Neural progenitor cell (in vitro differentiated cells): ENCODE measurements around the gene HBQ1. TPM values are rescaled to one million over a fixed set of nuclear protein-coding genes. Genes with fewer than 3 reads are reported as not detected.

Experiments
- DNase-seq: peaks from one replicate; pipeline ENCODE4 v3.0.0-alpha.2; 2016; ENCODE audit warnings: low spot score
- H2AFZ ChIP-seq: fragments of 200-600 bp; sonication (generic); replicated peaks from 2 replicates; pipeline ENCODE4 v1.6.1; 2016; ENCODE audit warnings: antibody characterized with exemption
- H3F3A ChIP-seq: fragments of 200-600 bp; sonication (generic); 2 replicates; pipeline ENCODE4 v1.6.1; 2016; ENCODE audit warnings: antibody characterized with exemption, low read depth
- H3K27ac ChIP-seq: fragments of 200-600 bp; sonication (generic); 2 replicates; pipeline ENCODE4 v1.5.1; 2016; ENCODE audit warnings: mild to moderate bottlenecking
- H3K27me3 ChIP-seq: fragments of 200-600 bp; sonication (generic); 2 replicates; pipeline ENCODE4 v1.6.1; 2016; ENCODE audit warnings: mild to moderate bottlenecking, moderate library complexity
- H3K36me3 ChIP-seq: fragments of 200-600 bp; sonication (generic); 2 replicates; pipeline ENCODE4 v1.5.1; 2016
- H3K4me1 ChIP-seq: fragments of 200-600 bp; sonication (generic); 2 replicates; pipeline ENCODE4 v1.6.1; 2016; ENCODE audit warnings: mixed run types
- H3K4me2 ChIP-seq: fragments of 200-600 bp; sonication (generic); 2 replicates; pipeline ENCODE4 v1.6.1; 2016
- H3K4me3 ChIP-seq: fragments of 200-600 bp; sonication (generic); 2 replicates; pipeline ENCODE4 v1.5.1; 2016
- H3K79me2 ChIP-seq: fragments of 200-600 bp; sonication (generic); 2 replicates; pipeline ENCODE4 v1.6.1; 2016; ENCODE audit warnings: low read depth
- H3K9ac ChIP-seq: fragments of 200-600 bp; sonication (generic); 2 replicates; pipeline ENCODE4 v1.6.1; 2016
- H3K9me3 ChIP-seq: fragments of 200-600 bp; sonication (generic); 2 replicates; pipeline ENCODE4 v1.5.1; 2016; ENCODE audit warnings: low read depth
- H4K20me1 ChIP-seq: fragments of 200-600 bp; sonication (generic); 2 replicates; pipeline ENCODE4 v1.6.1; 2016; ENCODE audit warnings: low read depth
- H3K27ac Mint-ChIP-seq: 3 replicates; pipeline ENCODE4 v1.8.0; 2021; ENCODE audit warnings: mixed read lengths
- H3K27me3 Mint-ChIP-seq: 2 replicates; pipeline ENCODE4 v1.8.0; 2022; ENCODE audit warnings: low read depth, mild to moderate bottlenecking, inconsistent platforms, moderate library complexity, mixed read lengths; ENCODE audit not compliant: insufficient read depth
- H3K36me3 Mint-ChIP-seq: 3 replicates; pipeline ENCODE4 v1.8.0; 2021; ENCODE audit warnings: mixed read lengths
- H3K4me1 Mint-ChIP-seq: 3 replicates; pipeline ENCODE4 v1.8.0; 2021; ENCODE audit warnings: mixed read lengths
- H3K4me3 Mint-ChIP-seq: 3 replicates; pipeline ENCODE4 v1.8.0; 2021; ENCODE audit warnings: mild to moderate bottlenecking, moderate library complexity, mixed read lengths
- H3K9me3 Mint-ChIP-seq: 3 replicates; pipeline ENCODE4 v1.8.0; 2020; ENCODE audit warnings: mixed read lengths
- CTCF ChIP-seq: fragments of 200-600 bp; sonication (generic); IDR thresholded peaks from 2 replicates; pipeline ENCODE4 v1.5.1; 2017; ENCODE audit warnings: antibody characterized with exemption, mild to moderate bottlenecking
- EZH2 ChIP-seq: fragments of 200-600 bp; sonication (generic); IDR thresholded peaks from 2 replicates; pipeline ENCODE4 v1.6.1; 2017; ENCODE audit warnings: antibody characterized with exemption, mild to moderate bottlenecking, moderate library complexity
- EZH2phosphoT487 ChIP-seq: fragments of 200-600 bp; sonication (generic); IDR thresholded peaks from 2 replicates; pipeline ENCODE4 v1.6.1; 2017; ENCODE audit warnings: antibody characterized with exemption
- total RNA-seq: library from RNA; depleted of rRNA; stranded (reverse); fragments of >200 nt; gene quantifications from 2 replicates; pipeline ENCODE4 v1.2.3, GENCODE V29; 2015; ENCODE audit warnings: low replicate concordance

The HBQ1 gene
- total RNA-seq, 1 donor from 2014 or later = not detected

- Histone ChIP-seq H3K4me3 (no peak overlapping the region), H3K4me1 (peaks cover 3% of the 10 kb centered on the region), H3K27ac (no peak overlapping the region), H3K36me3 (no peaks in the 10 kb centered on the region), H3K9me3 (no peaks in the 10 kb centered on the region), H3F3A (peaks cover 10% of the 10 kb centered on the region), H3K79me2 (peaks cover 34% of the 10 kb centered on the region), H3K9ac (no peak overlapping the region), H3K27me3 (no peaks in the 10 kb centered on the region), H4K20me1 (peaks cover 4% of the 10 kb centered on the region), H3K4me2 (no peak overlapping the region), H2AFZ (no peak overlapping the region)
- TF ChIP-seq CTCF (no peak), EZH2 (no peak), EZH2phosphoT487 (no peak)
- H3K27ac Mint-ChIP-seq = no peak overlapping the region
- no peaks in the 10 kb centered on the region for H3K4me1 Mint-ChIP-seq
- no peak for DNase-seq
- H3K4me3 Mint-ChIP-seq = no peak overlapping the region
- H3K9me3 Mint-ChIP-seq = no peaks in the 10 kb centered on the region
- peaks cover 7% of the 10 kb centered on the region for H3K36me3 Mint-ChIP-seq
- peaks cover 2% of the 10 kb centered on the region for H3K27me3 Mint-ChIP-seq
These were observed 46.5 kb upstream of the HBQ1 start for GRCh38 chr16:133716-134115.

- H3K9ac ChIP-seq = peak overlapping the region; percentile 17
- H3K9me3 ChIP-seq = no peaks in the 10 kb centered on the region
- Mint-ChIP-seq H3K27me3 (peaks cover 6% of the 10 kb centered on the region), H3K4me3 (peak overlapping the region; percentile 89), H3K4me1 (no peaks in the 10 kb centered on the region), H3K36me3 (peaks cover 5% of the 10 kb centered on the region), H3K9me3 (no peaks in the 10 kb centered on the region), H3K27ac (peak overlapping the region; percentile 81)
- H2AFZ ChIP-seq = peak overlapping the region; percentile 33
- no peaks in the 10 kb centered on the region for H4K20me1 ChIP-seq
- peak overlapping the region; percentile 74 for H3K27ac ChIP-seq
- H3F3A ChIP-seq = peaks cover 26% of the 10 kb centered on the region
- DNase-seq = peak; percentile 81
- H3K4me1 ChIP-seq = peaks cover 3% of the 10 kb centered on the region
- no peaks in the 10 kb centered on the region for H3K36me3 ChIP-seq
- peak overlapping the region; percentile 65 for H3K4me3 ChIP-seq
- H3K79me2 ChIP-seq = peaks cover 26% of the 10 kb centered on the region
- no peak for TF ChIP-seq EZH2phosphoT487
- TF ChIP-seq EZH2 = peak; percentile 52
- TF ChIP-seq CTCF = no peak
- H3K4me2 ChIP-seq = peak overlapping the region; percentile 77
- no peaks in the 10 kb centered on the region for H3K27me3 ChIP-seq
These were observed 42.2 kb upstream of the HBQ1 start for GRCh38 chr16:138049-138417.

GRCh38 chr16:140175-140857 is 39.9 kb upstream of the HBQ1 start:
- no peak overlapping the region for H3K4me3 ChIP-seq
- no peaks in the 10 kb centered on the region for H3K27me3 ChIP-seq
- H3K4me1 ChIP-seq = peaks cover 3% of the 10 kb centered on the region
- H4K20me1 ChIP-seq = no peaks in the 10 kb centered on the region
- H2AFZ ChIP-seq = no peak overlapping the region
- no peak for TF ChIP-seq CTCF
- no peak for TF ChIP-seq EZH2phosphoT487
- no peak for TF ChIP-seq EZH2
- H3K27ac ChIP-seq = no peak overlapping the region
- Mint-ChIP-seq H3K36me3 (peaks cover 3% of the 10 kb centered on the region), H3K4me1 (no peaks in the 10 kb centered on the region), H3K9me3 (no peaks in the 10 kb centered on the region), H3K4me3 (peak overlapping the region; percentile 10), H3K27me3 (peaks cover 13% of the 10 kb centered on the region), H3K27ac (no peak overlapping the region)
- H3K79me2 ChIP-seq = peaks cover 20% of the 10 kb centered on the region
- H3F3A ChIP-seq = peaks cover 26% of the 10 kb centered on the region
- no peaks in the 10 kb centered on the region for H3K9me3 ChIP-seq
- DNase-seq = no peak
- H3K36me3 ChIP-seq = no peaks in the 10 kb centered on the region
- H3K4me2 ChIP-seq = no peak overlapping the region
- H3K9ac ChIP-seq = no peak overlapping the region
